Bronchial epithelial cell (primary cell): Measurements from ENCODE around the gene LCN9. TPM values are rescaled to one million over a fixed set of nuclear protein-coding genes. Genes with fewer than 3 reads are reported as not detected.

Experiments used
- DNase-seq: peaks from one replicate; pipeline ENCODE4 v3.0.0-alpha.2; 2010; ENCODE audit warnings: low read depth
- FAIRE-seq: peaks from 2 replicates; lab custom pipeline; 2011; peaks lifted over from hg19 to GRCh38; lab: Jason Lieb, UNC
- H3K27me3 ChIP-seq: 2 replicates; pipeline ENCODE4 v1.5.1; 2011; ENCODE audit warnings: low read length; ENCODE audit not compliant: control insufficient read depth, insufficient read depth
- H3K36me3 ChIP-seq: 2 replicates; pipeline ENCODE4 v1.5.1; 2011; ENCODE audit warnings: low read length; ENCODE audit not compliant: control insufficient read depth, insufficient read depth
- H3K4me3 ChIP-seq: 2 replicates; pipeline ENCODE4 v1.5.1; 2011; ENCODE audit warnings: mild to moderate bottlenecking, low read depth, low read length, control low read depth
- total RNA-seq: library from RNA; depleted of rRNA; stranded (reverse); fragments of >200 nt; gene quantifications from 2 replicates; pipeline ENCODE4 v1.2.1, GENCODE V29; 2014
- TF ChIP-seq, protein P1 (sequence below): IDR thresholded peaks from 2 replicates; pipeline ENCODE4 v1.5.1; 2011; ENCODE audit warnings: mild to moderate bottlenecking, moderate library complexity, low read length, control low read depth, inconsistent platforms; ENCODE audit not compliant: insufficient read depth, severe bottlenecking

The LCN9 gene
- total RNA-seq, 1 donor from 2014 or later: not detected

DNA sequence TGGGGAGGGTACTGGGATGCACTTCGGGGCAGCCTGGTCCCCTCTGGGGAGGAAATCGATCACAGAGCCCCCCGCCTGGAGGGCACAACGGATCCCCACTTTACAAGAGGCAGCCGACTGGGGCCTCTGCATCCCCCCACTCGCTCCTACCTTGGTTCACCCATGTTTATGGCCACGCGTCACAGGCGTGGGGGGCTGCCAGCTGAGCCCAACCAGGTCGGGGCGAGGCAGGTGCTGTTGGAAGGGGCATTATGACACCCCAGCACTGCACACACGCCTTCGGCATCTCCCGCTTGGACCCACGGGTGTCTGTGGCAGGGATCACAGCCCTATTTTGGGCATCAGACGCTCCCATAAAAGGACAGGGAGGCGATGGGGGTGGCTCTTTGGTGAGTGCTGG is 21.6 kb downstream of the LCN9 start:
- DNase-seq (no peak), FAIRE-seq (no peak)
- Histone ChIP-seq H3K36me3 (no peaks in the 10 kb centered on the region), H3K27me3 (no peaks in the 10 kb centered on the region), H3K4me3 (no peak overlapping the region)
- TF ChIP-seq, protein P1, sequence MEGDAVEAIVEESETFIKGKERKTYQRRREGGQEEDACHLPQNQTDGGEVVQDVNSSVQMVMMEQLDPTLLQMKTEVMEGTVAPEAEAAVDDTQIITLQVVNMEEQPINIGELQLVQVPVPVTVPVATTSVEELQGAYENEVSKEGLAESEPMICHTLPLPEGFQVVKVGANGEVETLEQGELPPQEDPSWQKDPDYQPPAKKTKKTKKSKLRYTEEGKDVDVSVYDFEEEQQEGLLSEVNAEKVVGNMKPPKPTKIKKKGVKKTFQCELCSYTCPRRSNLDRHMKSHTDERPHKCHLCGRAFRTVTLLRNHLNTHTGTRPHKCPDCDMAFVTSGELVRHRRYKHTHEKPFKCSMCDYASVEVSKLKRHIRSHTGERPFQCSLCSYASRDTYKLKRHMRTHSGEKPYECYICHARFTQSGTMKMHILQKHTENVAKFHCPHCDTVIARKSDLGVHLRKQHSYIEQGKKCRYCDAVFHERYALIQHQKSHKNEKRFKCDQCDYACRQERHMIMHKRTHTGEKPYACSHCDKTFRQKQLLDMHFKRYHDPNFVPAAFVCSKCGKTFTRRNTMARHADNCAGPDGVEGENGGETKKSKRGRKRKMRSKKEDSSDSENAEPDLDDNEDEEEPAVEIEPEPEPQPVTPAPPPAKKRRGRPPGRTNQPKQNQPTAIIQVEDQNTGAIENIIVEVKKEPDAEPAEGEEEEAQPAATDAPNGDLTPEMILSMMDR: no peak

DNA sequence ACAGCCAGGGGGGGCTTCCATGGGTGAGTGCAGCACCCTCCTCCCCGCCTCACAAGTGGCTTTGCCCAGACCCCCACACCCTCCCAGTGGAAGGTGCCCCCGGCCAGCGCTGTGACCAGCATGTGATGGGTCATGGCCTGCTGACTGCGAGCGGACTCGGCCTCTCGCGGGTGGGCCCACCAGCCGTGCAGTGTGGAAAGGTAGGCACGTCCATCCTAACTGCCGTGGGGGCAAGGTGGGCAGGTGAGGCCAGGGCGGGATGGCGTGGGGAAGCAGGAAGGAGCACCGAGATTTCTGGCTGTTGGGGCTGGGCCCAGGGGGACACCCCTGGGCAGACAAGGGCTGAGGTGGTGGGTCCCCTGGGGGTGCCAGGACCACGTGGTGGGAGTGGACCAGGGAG is 24.1 kb downstream of the LCN9 start:
- Histone ChIP-seq H3K36me3 (no peaks in the 10 kb centered on the region), H3K27me3 (no peaks in the 10 kb centered on the region), H3K4me3 (no peak overlapping the region)
- DNase-seq (no peak), FAIRE-seq (no peak)
- TF ChIP-seq, protein P1: no peak

DNA sequence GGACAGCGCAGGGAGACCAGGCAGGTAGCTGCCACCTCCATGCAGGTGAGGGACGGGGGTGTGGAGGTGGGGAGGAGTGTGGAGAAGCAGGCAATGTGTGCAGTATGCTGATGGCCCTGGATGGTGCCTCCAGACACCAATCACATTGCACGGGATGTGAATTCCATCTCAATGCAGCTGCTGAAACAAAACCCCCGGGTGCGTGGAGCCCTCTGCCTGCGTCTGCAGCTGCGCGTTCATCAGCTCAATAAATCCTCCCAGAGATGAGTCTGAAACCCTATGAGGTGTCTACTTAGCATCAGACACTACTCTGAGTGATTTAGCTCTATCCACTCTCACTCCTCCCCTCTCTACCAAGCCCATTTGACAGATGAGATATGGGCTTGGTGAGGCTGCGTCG is 25.9 kb downstream of the LCN9 start:
- no peaks in the 10 kb centered on the region for H3K36me3 ChIP-seq
- TF ChIP-seq, protein P1: no peak
- H3K27me3 ChIP-seq: no peaks in the 10 kb centered on the region
- H3K4me3 ChIP-seq: no peak overlapping the region
- DNase-seq (no peak), FAIRE-seq (no peak)

DNA sequence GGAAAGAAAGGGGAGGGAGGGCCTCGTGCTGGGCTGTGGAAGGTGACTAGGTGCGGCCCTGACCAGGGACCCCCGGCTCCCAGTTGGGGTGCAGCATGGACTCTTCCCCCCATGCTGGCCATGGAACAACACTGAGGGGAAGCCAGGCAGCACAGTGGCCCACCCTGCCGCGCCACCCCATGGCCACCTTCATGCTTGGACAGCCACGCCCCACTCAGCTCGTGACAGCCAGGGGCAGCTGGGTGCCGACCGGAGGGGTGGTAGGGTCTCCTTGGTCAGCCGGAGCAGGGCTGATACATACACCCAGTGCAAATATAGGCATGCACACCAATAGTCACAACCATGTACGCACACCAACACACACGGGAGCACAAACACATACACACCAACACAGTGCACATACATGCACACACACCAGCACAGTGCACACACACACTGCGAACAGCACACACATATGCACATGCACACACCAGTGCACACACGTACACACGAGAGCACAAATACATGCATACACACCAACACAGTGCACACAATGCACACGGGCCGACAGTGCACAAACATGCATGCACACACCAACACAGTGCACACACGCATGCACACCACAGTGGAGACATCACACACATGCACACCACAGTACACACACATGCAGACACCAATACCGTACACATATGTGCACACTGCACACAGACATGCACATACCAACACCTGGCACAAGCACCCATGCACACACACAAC is 27.9 kb downstream of the LCN9 start:
- TF ChIP-seq, protein P1: no peak
- H3K27me3 ChIP-seq: no peaks in the 10 kb centered on the region
- H3K4me3 ChIP-seq: no peak overlapping the region
- DNase-seq: no peak
- FAIRE-seq: peak; percentile 98
- no peaks in the 10 kb centered on the region for H3K36me3 ChIP-seq

DNA sequence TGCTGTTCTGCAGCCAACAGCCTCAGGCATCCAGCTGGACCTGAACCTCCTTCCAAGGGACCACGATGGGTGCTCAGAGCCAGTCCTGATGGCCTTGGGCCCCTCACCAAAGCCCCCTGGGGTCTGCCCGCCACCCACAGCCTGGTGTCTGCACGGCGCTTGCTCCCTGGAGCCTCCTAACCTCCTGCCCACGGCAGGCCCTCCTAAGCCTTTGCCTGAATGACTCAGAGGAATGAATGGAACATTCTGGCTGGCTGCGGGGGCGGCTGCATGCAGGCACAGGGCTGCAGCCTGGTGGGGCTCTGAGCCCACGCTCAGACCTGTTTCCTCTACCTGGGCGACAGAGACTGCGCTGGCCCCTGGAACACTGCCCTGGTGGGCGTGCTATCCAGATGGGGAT is 29.3 kb downstream of the LCN9 start:
- Histone ChIP-seq H3K4me3 (no peak overlapping the region), H3K27me3 (no peaks in the 10 kb centered on the region), H3K36me3 (no peaks in the 10 kb centered on the region)
- DNase-seq: no peak
- TF ChIP-seq, protein P1: no peak
- FAIRE-seq: no peak

DNA sequence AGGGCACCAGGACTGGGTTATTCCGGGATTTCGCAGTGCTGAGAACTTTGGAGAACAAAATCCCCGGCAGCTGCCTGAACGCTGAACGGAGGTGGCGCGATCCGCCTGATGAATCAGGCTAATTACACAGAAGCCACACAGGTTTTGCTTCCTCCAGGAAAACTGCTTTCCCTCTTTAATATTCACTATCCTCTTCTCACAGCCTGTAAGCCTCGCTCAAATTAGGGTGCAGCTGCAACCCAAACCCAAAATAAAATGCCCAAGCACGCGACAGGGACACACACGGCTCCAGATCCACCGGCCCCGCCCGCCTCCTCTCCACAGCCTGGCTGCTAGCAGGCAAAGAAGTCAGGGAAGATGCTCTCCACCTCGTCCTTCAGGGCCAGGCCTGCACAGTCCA is 30.2 kb downstream of the LCN9 start:
- FAIRE-seq (no peak), DNase-seq (no peak)
- Histone ChIP-seq H3K4me3 (no peak overlapping the region), H3K27me3 (no peaks in the 10 kb centered on the region), H3K36me3 (no peaks in the 10 kb centered on the region)
- TF ChIP-seq, protein P1: no peak
